IgD-negative memory B cell (primary cell): ENCODE results near the gene CCDC197. TPM values are rescaled to one million over a fixed set of nuclear protein-coding genes. Genes with fewer than 3 reads are reported as not detected.

Source experiments
- H3K27ac Mint-ChIP-seq, 3 donors: one replicate each; pipeline ENCODE4 v1.8.0; 2020 to 2022; ENCODE audit warnings: mild to moderate bottlenecking in 3 of 3, mixed read lengths in 3 of 3, moderate library complexity in 1 of 3
- H3K27me3 Mint-ChIP-seq: one replicate; pipeline ENCODE4 v1.8.0; 2021; ENCODE audit warnings: mixed read lengths
- H3K36me3 Mint-ChIP-seq: one replicate; pipeline ENCODE4 v1.8.0; 2020; ENCODE audit warnings: mild to moderate bottlenecking, mixed read lengths
- H3K4me1 Mint-ChIP-seq, 3 donors: one replicate each; pipeline ENCODE4 v1.8.0; 2020 to 2022; ENCODE audit warnings: mixed read lengths in 3 of 3, mild to moderate bottlenecking in 1 of 3
- H3K4me3 Mint-ChIP-seq, 4 donors: one replicate each; pipeline ENCODE4 v1.8.0; 2020 to 2022; ENCODE audit warnings: mild to moderate bottlenecking in 4 of 4, mixed read lengths in 4 of 4, moderate library complexity in 3 of 4
- H3K9me3 Mint-ChIP-seq, 3 donors: one replicate each; pipeline ENCODE4 v1.8.0; 2020 to 2021; ENCODE audit warnings: mixed read lengths in 3 of 3, mild to moderate bottlenecking in 1 of 3
- polyA plus RNA-seq: library from polyadenylated mRNA; unstranded; fragments of 300-500 nt; fragmentation: Illumina TruSeq; gene quantifications from one replicate; pipeline ENCODE4 v1.2.3, GENCODE V29; 2021

The CCDC197 gene
- polyA plus RNA-seq, 1 donor from 2014 or later, result not detected

DNA sequence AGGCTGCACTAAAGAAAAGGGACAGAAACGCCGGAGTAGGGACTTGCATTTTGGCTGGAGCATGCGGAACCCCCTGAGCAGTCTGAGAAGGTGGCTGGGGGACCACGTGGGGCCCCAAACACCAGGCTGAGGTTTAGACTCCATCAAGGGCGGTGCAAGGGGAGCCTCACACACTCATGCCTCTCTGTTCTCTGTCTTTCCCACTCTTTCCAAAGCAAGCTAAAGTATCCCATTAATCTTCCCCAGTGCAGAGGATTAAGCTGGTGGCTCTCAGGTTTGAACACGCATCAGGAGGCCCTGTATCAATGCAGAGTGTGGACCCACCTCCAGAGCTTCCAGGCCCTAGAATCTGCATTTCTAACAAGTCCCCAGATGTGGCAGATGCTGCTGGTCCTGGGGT is 13.5 kb downstream of the CCDC197 start:
- Mint-ChIP-seq H3K4me3 (no peak overlapping the region), H3K36me3 (peaks cover 3% of the 10 kb centered on the region), H3K4me1 (peaks cover 0 to 8% (median 6%) of the 10 kb centered on the region in 3 donors), H3K27ac (no peak overlapping the region), H3K9me3 (no peaks in the 10 kb centered on the region), H3K27me3 (peaks cover 21% of the 10 kb centered on the region)

DNA sequence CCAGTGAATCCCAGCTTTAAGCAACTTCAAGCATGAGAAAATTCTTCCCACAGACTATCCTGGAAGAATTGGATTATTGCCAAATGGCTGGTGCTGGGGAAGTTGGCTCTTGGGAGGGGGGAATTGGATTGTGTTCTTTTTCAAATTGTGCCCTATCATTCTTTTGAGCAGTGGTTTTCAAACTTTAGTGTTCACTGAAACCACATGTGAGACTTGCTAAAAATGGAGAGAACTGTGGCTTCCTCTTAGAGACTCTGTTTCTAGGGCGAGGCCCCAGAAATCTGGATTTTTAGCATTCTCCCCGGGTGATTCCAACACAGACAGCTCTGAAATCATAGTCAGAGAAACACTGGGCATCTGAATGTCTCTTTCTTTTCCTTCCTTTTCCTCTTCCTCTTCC is 14.7 kb downstream of the CCDC197 start:
- peaks cover 3% of the 10 kb centered on the region for H3K36me3 Mint-ChIP-seq
- H3K4me1 Mint-ChIP-seq, result peaks cover 0 to 8% (median 6%) of the 10 kb centered on the region in 3 donors
- peaks cover 21% of the 10 kb centered on the region for H3K27me3 Mint-ChIP-seq
- H3K4me3 Mint-ChIP-seq, result peak overlapping the region in 1 of 4 donors; percentile 3
- H3K9me3 Mint-ChIP-seq, result no peaks in the 10 kb centered on the region
- no peak overlapping the region for H3K27ac Mint-ChIP-seq

- H3K27me3 Mint-ChIP-seq, result peaks cover 20% of the 10 kb centered on the region
- peaks cover 2% of the 10 kb centered on the region for H3K36me3 Mint-ChIP-seq
- no peak overlapping the region for H3K4me3 Mint-ChIP-seq
- no peak overlapping the region for H3K27ac Mint-ChIP-seq
- peaks cover 0 to 8% (median 6%) of the 10 kb centered on the region in 3 donors for H3K4me1 Mint-ChIP-seq
- H3K9me3 Mint-ChIP-seq, result no peaks in the 10 kb centered on the region
Measured at GRCh38 chr14:94014382-94014781, 17.3 kb downstream of the CCDC197 start.

DNA sequence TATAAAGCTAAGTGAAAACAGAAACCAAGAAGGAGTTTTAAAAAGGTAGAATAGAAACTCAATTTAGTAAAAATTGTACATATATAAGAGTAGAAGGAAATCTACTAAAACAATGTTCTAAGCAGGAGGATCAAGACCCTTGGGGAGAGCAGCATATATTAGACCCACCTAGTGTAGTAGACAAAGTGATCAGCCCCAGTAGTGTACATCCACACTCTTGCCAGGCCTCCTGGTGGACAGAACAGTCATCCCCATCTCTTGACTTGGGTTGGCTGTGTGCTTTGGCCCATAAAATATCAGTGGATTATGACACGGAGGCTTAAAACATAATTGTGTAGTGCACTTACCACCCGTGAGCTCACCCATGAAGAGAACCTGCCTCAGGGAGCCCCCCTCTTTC is 18.1 kb downstream of the CCDC197 start:
- H3K9me3 Mint-ChIP-seq, result no peaks in the 10 kb centered on the region
- H3K27ac Mint-ChIP-seq, result no peak overlapping the region
- peaks cover 17% of the 10 kb centered on the region for H3K27me3 Mint-ChIP-seq
- peaks cover 0 to 8% (median 6%) of the 10 kb centered on the region in 3 donors for H3K4me1 Mint-ChIP-seq
- H3K36me3 Mint-ChIP-seq, result peaks cover 2% of the 10 kb centered on the region
- no peak overlapping the region for H3K4me3 Mint-ChIP-seq

GRCh38 chr14:94016446-94016976 is 19.4 kb downstream of the CCDC197 start:
- peaks cover 0 to 7% (median 4%) of the 10 kb centered on the region in 3 donors for H3K4me1 Mint-ChIP-seq
- H3K27me3 Mint-ChIP-seq, result peaks cover 12% of the 10 kb centered on the region
- H3K27ac Mint-ChIP-seq, result no peak overlapping the region
- no peak overlapping the region for H3K4me3 Mint-ChIP-seq
- H3K36me3 Mint-ChIP-seq, result peaks cover 2% of the 10 kb centered on the region
- H3K9me3 Mint-ChIP-seq, result no peaks in the 10 kb centered on the region

- H3K27me3 Mint-ChIP-seq, result peaks cover 17% of the 10 kb centered on the region
- peaks cover 2% of the 10 kb centered on the region for H3K36me3 Mint-ChIP-seq
- no peak overlapping the region for H3K4me3 Mint-ChIP-seq
- no peaks in the 10 kb centered on the region for H3K9me3 Mint-ChIP-seq
- H3K4me1 Mint-ChIP-seq, result peaks cover 0 to 1% (median 0%) of the 10 kb centered on the region in 3 donors
- H3K27ac Mint-ChIP-seq, result no peak overlapping the region
Measured at GRCh38 chr14:94018308-94018707, 21.2 kb downstream of the CCDC197 start.

DNA sequence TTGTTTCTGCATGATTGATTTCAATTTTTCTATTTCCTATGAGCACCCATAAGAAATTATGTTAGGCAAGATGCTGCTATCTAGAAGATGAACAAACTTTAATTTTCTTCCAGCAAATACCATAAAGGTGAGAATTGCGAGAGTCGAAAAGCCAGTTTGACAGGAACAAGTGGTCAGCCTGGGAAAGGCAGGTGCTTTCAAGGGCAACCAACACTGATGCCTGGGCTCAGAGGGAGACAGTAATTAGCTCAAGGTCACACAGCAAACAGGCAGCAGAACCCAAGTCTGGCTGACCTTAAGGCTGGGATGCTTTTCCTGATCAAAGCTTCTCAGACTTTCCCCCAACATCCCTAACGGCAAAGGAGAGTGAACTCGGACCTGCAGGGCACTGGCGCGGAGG is 22.2 kb downstream of the CCDC197 start:
- no peak overlapping the region for H3K4me3 Mint-ChIP-seq
- peaks cover 19% of the 10 kb centered on the region for H3K27me3 Mint-ChIP-seq
- H3K36me3 Mint-ChIP-seq, result peaks cover 2% of the 10 kb centered on the region
- H3K27ac Mint-ChIP-seq, result no peak overlapping the region
- H3K4me1 Mint-ChIP-seq, result peaks cover 0 to 1% (median 0%) of the 10 kb centered on the region in 3 donors
- H3K9me3 Mint-ChIP-seq, result no peaks in the 10 kb centered on the region

DNA sequence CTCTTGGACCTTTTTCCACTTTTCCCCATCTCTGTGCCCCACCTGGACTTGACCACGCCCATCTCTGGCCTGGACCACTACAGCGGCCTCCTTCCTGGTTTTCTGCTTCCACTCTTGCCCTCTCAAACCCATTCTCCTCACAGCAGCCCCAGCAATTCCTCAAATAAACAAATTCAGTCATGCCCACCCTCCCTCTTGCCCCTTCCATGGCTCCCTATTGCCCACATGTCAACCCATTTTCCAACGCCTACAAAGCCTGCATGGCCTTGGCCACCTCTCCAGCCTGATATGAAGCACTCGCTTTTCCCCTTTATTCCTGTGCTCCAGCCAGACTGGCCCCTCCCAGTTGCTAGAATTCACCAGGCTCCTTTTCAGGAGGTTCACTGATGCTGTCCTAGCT is 23.2 kb downstream of the CCDC197 start:
- Mint-ChIP-seq H3K27ac (no peak overlapping the region), H3K9me3 (no peaks in the 10 kb centered on the region), H3K36me3 (no peaks in the 10 kb centered on the region), H3K4me3 (no peak overlapping the region), H3K4me1 (peaks cover 0 to 1% (median 0%) of the 10 kb centered on the region in 3 donors), H3K27me3 (peaks cover 24% of the 10 kb centered on the region)

DNA sequence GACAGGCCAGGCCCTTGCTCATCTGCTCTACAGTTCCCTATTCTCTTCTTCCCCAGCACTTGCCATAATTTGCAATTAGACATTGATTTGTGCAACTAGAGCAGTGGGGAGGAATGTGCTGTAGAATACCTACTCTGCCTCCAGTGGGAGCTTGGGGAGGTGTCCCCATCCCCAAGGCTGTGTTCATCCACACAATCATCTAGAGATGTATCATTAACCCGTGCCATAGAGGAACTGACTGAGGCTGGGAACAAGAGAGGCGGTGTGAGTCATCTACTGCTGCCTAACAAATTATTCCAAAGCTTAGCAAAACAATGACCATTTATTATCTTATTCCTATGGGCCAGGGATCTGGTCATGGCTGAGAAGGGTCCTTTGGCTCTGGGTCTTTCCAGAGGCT is 23.9 kb downstream of the CCDC197 start:
- Mint-ChIP-seq H3K36me3 (no peaks in the 10 kb centered on the region), H3K27ac (no peak overlapping the region)

GRCh38 chr14:94021416-94022157 is 24.5 kb downstream of the CCDC197 start:
- Mint-ChIP-seq H3K4me1 (peaks cover 6 to 7% (median 6%) of the 10 kb centered on the region in 3 donors), H3K9me3 (no peaks in the 10 kb centered on the region), H3K27me3 (peaks cover 23% of the 10 kb centered on the region), H3K4me3 (no peak overlapping the region), H3K36me3 (no peaks in the 10 kb centered on the region), H3K27ac (no peak overlapping the region)

More for the DNA sequence above, 23.9 kb downstream of the CCDC197 start:
- Mint-ChIP-seq H3K27me3 (peaks cover 22% of the 10 kb centered on the region), H3K4me1 (peaks cover 3 to 5% (median 3%) of the 10 kb centered on the region in 3 donors), H3K4me3 (no peak overlapping the region), H3K9me3 (no peaks in the 10 kb centered on the region)

- no peaks in the 10 kb centered on the region for H3K9me3 Mint-ChIP-seq
- H3K27ac Mint-ChIP-seq, result peak overlapping the region in 1 of 3 donors; percentile 47
- H3K4me1 Mint-ChIP-seq, result peaks cover 6 to 7% (median 6%) of the 10 kb centered on the region in 3 donors
- H3K4me3 Mint-ChIP-seq, result no peak overlapping the region
- H3K27me3 Mint-ChIP-seq, result peaks cover 23% of the 10 kb centered on the region
- H3K36me3 Mint-ChIP-seq, result no peaks in the 10 kb centered on the region
Measured at GRCh38 chr14:94022532-94023411, 25.7 kb downstream of the CCDC197 start.

DNA sequence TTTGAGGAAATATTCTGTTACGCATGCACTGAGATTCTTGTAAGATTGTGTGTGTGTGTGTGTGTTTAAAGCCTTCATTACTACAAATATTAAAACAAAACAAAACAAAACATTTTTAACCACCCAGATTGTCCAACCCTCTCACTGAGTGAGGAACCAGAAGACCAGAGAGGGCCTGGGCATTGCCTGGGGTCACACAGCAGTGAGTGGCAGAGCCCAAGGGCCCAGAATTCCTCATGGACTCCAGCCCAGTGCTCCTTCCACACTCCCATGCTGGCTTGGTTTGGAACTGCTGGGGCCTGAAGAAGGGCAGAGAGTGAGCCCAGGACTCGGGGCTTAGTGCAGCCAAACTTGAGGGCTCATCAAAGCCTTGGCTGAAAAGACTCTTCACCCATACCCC is 27.4 kb downstream of the CCDC197 start:
- peaks cover 6 to 9% (median 6%) of the 10 kb centered on the region in 3 donors for H3K4me1 Mint-ChIP-seq
- no peak overlapping the region for H3K4me3 Mint-ChIP-seq
- H3K9me3 Mint-ChIP-seq, result no peaks in the 10 kb centered on the region
- H3K27me3 Mint-ChIP-seq, result peaks cover 23% of the 10 kb centered on the region
- H3K27ac Mint-ChIP-seq, result no peak overlapping the region
- H3K36me3 Mint-ChIP-seq, result peaks cover 3% of the 10 kb centered on the region

- H3K36me3 Mint-ChIP-seq, result peaks cover 3% of the 10 kb centered on the region
- peak overlapping the region; percentile 57 to 94 (median 88) for H3K4me3 Mint-ChIP-seq
- peaks cover 6 to 9% (median 6%) of the 10 kb centered on the region in 3 donors for H3K4me1 Mint-ChIP-seq
- no peaks in the 10 kb centered on the region for H3K9me3 Mint-ChIP-seq
- H3K27ac Mint-ChIP-seq, result no peak overlapping the region
- H3K27me3 Mint-ChIP-seq, result peaks cover 23% of the 10 kb centered on the region
Measured at GRCh38 chr14:94025720-94026119, 28.6 kb downstream of the CCDC197 start.

GRCh38 chr14:94026173-94026888 is 29.2 kb downstream of the CCDC197 start, which contains the start of gene OTUB2:
OTUB2 (plus strand) TSS chr14:94026340; CDS start chr14:94026538, 198 bp downstream.
- H3K36me3 Mint-ChIP-seq, result peaks cover 3% of the 10 kb centered on the region
- peaks cover 23% of the 10 kb centered on the region for H3K27me3 Mint-ChIP-seq
- H3K27ac Mint-ChIP-seq, result no peak within 1 kb of the TSS
- no peaks in the 10 kb centered on the region for H3K9me3 Mint-ChIP-seq
- H3K4me3 Mint-ChIP-seq, result peak within 1 kb of the TSS; percentile 57 to 94 (median 88)
- H3K4me1 Mint-ChIP-seq, result peaks cover 6 to 9% (median 6%) of the 10 kb centered on the region in 3 donors
